Ammon's horn (tissue), 1 donor: Measurements from ENCODE around the gene ST6GALNAC6.
"Not testable (repeated sequence)": the region's sequence is repeated elsewhere in the genome, so short reads cannot be mapped to it uniquely, and the experiment has no call there.

Experiments
- DNase-seq: peaks from one replicate; pipeline ENCODE4 v3.0.0-alpha.2; 2016; ENCODE audit warnings: low spot score

The ST6GALNAC6 gene

GRCh38 chr9:127854960-127855359 lies 44.4 kb downstream of the ST6GALNAC6 start:
- DNase-seq = no peak

- DNase-seq = peak; percentile 41
These were observed 45.1 kb downstream of the ST6GALNAC6 start, which contains the start of gene ENG for GRCh38 chr9:127854184-127854806. ENG (minus strand) TSS chr9:127854658; CDS start chr9:127854355, 303 bp downstream.

- no peak for DNase-seq
These were observed 45.9 kb downstream of the ST6GALNAC6 start for GRCh38 chr9:127853312-127854183.

- DNase-seq = no peak
These were observed 46.6 kb downstream of the ST6GALNAC6 start for GRCh38 chr9:127852829-127853228.

GRCh38 chr9:127850286-127850830 lies 49.0 kb downstream of the ST6GALNAC6 start:
- DNase-seq = no peak

GRCh38 chr9:127848756-127849504 lies 50.5 kb downstream of the ST6GALNAC6 start:
- DNase-seq = no peak

- DNase-seq = no peak
These were observed 51.3 kb downstream of the ST6GALNAC6 start for GRCh38 chr9:127847833-127848755.

- DNase-seq = no peak
These were observed 52.3 kb downstream of the ST6GALNAC6 start for GRCh38 chr9:127847178-127847510.

GRCh38 chr9:127846443-127847177 lies 52.8 kb downstream of the ST6GALNAC6 start:
- DNase-seq = no peak

GRCh38 chr9:127845619-127846018 lies 53.8 kb downstream of the ST6GALNAC6 start:
- not testable (repeated sequence) for DNase-seq

- DNase-seq = no peak
These were observed 54.5 kb downstream of the ST6GALNAC6 start for GRCh38 chr9:127844821-127845359.

- DNase-seq = no peak
These were observed 58.1 kb downstream of the ST6GALNAC6 start for GRCh38 chr9:127841087-127841835.

GRCh38 chr9:127838375-127839078 lies 60.9 kb downstream of the ST6GALNAC6 start:
- DNase-seq = no peak

GRCh38 chr9:127837346-127837745 lies 62.1 kb downstream of the ST6GALNAC6 start:
- no peak for DNase-seq

GRCh38 chr9:127836561-127836960 lies 62.8 kb downstream of the ST6GALNAC6 start:
- not testable (repeated sequence) for DNase-seq

- no peak for DNase-seq
These were observed 63.3 kb downstream of the ST6GALNAC6 start for GRCh38 chr9:127835991-127836516.
